Uterus (tissue), 2 donors: ENCODE results near the gene HM13.

ENCODE experiments used
- CTCF ChIP-seq, 4 experiments: fragments of 200-600 bp in 2 of 4; fragments of 450-650 bp in 2 of 4; sonication (generic) in 2 of 4; IDR thresholded peaks; one replicate each; pipeline ENCODE4 v1.5.1; 2016 to 2019; ENCODE audit warnings: antibody characterized with exemption in 4 of 4, mild to moderate bottlenecking in 2 of 4, moderate library complexity in 1 of 4
- POLR2A ChIP-seq, 2 donors: fragments of 450-650 bp; IDR thresholded peaks; one replicate each; pipeline ENCODE4 v1.6.1; 2016; ENCODE audit warnings: antibody characterized with exemption in 2 of 2, mild to moderate bottlenecking in 1 of 2, moderate library complexity in 1 of 2

- TF ChIP-seq POLR2A (IDR thresholded peaks at IDR 0.05): no peak
- no peak for TF ChIP-seq CTCF (IDR thresholded peaks at IDR 0.05)
Measured at GRCh38 chr20:31516166-31516565, 1.9 kb downstream of the HM13 start.
